IMR-90 (cell line): ENCODE measurements around the gene CD24. TPM values are rescaled to one million over a fixed set of nuclear protein-coding genes. Genes with fewer than 3 reads are reported as not detected.
"Not testable (repeated sequence)": the region's sequence is repeated elsewhere in the genome, so short reads cannot be mapped to it uniquely, and the experiment has no call there.

Experiments
- ATAC-seq: fragments of 200-7000 bp; cut with Tn5 transposase; 2 replicates; pipeline ENCODE4 v1.9.1; 2020; ENCODE audit warnings: low read depth, mild to moderate bottlenecking, moderate library complexity
- BruUV-seq: library from RNA; stranded (reverse); fragments of 400-500 nt; replicated peaks from 2 replicates; lab custom pipeline; 2021; lab: Mats Ljungman, UMichigan
- CTCF ChIA-PET: fragments of 300-600 bp; formaldehyde crosslinking; extraction: SDS; loops from one replicate; lab custom pipeline; 2021; ENCODE audit warnings: antibody characterized with exemption; lab: Yijun Ruan, JAX
- POLR2A ChIA-PET: fragments of 300-600 bp; sonication (Branson Sonifier 250); formaldehyde crosslinking; loops from one replicate; lab custom pipeline; 2022; ENCODE audit warnings: antibody characterized with exemption; ENCODE audit not compliant: unreplicated experiment; lab: Charles Lee
- DNase-seq: peaks from one replicate; pipeline ENCODE4 v3.0.0; 2013
- H2AFZ ChIP-seq: replicated peaks from 2 replicates; pipeline ENCODE3; 2013; ENCODE audit warnings: low read length, mild to moderate bottlenecking; ENCODE audit not compliant: poor library complexity
- H2AK5ac ChIP-seq: 2 replicates; pipeline ENCODE4 v1.6.1; 2013; ENCODE audit warnings: low read depth, low read length, inconsistent platforms
- H2AK9ac ChIP-seq: replicated peaks from 2 replicates; pipeline ENCODE3; 2013; ENCODE audit warnings: mild to moderate bottlenecking, low read depth, low read length, moderate library complexity; ENCODE audit not compliant: poor library complexity
- H2BK120ac ChIP-seq: 2 replicates; pipeline ENCODE4 v1.6.1; 2013; ENCODE audit warnings: low read depth, low read length, inconsistent platforms
- H2BK15ac ChIP-seq: 3 replicates; pipeline ENCODE4 v1.6.1; 2013; ENCODE audit warnings: low read depth, low read length, inconsistent platforms
- H2BK20ac ChIP-seq: 2 replicates; pipeline ENCODE4 v1.6.1; 2013; ENCODE audit warnings: low read depth, mild to moderate bottlenecking, inconsistent platforms, low read length, moderate library complexity
- H2BK5ac ChIP-seq: 2 replicates; pipeline ENCODE4 v1.6.1; 2013; ENCODE audit warnings: mild to moderate bottlenecking, low read depth, low read length, inconsistent platforms; ENCODE audit not compliant: poor library complexity, severe bottlenecking
- H3K14ac ChIP-seq: replicated peaks from 2 replicates; pipeline ENCODE4 v1.6.1; 2013; ENCODE audit warnings: low read depth, low read length, inconsistent platforms
- H3K18ac ChIP-seq: 2 replicates; pipeline ENCODE4 v1.6.1; 2013; ENCODE audit warnings: low read depth, low read length, control low read depth
- H3K23ac ChIP-seq: 2 replicates; pipeline ENCODE4 v1.6.1; 2013; ENCODE audit warnings: low read depth, low read length, inconsistent platforms
- H3K27ac ChIP-seq: 2 replicates; pipeline ENCODE4 v1.5.1; 2013; ENCODE audit warnings: mild to moderate bottlenecking, control low read depth, low read length; ENCODE audit not compliant: insufficient read depth
- H3K27me3 ChIP-seq: 2 replicates; pipeline ENCODE4 v1.6.1; 2013; ENCODE audit warnings: low read length; ENCODE audit not compliant: control insufficient read depth, insufficient read depth
- H3K36me3 ChIP-seq: 2 replicates; pipeline ENCODE4 v1.6.1; 2013; ENCODE audit warnings: low read length, mixed read lengths; ENCODE audit not compliant: control insufficient read depth, insufficient read depth
- H3K4ac ChIP-seq: 2 replicates; pipeline ENCODE4 v1.6.1; 2013; ENCODE audit warnings: low read depth, low read length, inconsistent platforms
- H3K4me1 ChIP-seq: 2 replicates; pipeline ENCODE4 v1.6.1; 2013; ENCODE audit warnings: low read length, mixed read lengths; ENCODE audit not compliant: control insufficient read depth, insufficient read depth
- H3K4me2 ChIP-seq: 2 replicates; pipeline ENCODE4 v1.6.1; 2013; ENCODE audit warnings: low read depth, mild to moderate bottlenecking, control low read depth, low read length, moderate library complexity
- H3K4me3 ChIP-seq: 2 replicates; pipeline ENCODE4 v1.5.1; 2013; ENCODE audit warnings: low read depth, mild to moderate bottlenecking, control low read depth, low read length, moderate library complexity; ENCODE audit not compliant: insufficient read depth
- H3K56ac ChIP-seq: 2 replicates; pipeline ENCODE4 v1.6.1; 2013; ENCODE audit warnings: low read length, inconsistent platforms; ENCODE audit not compliant: insufficient read depth; ENCODE audit errors: extremely low read depth
- H3K79me1 ChIP-seq, 2 experiments: 2 replicates each; pipeline ENCODE4 v1.6.1; 2013; ENCODE audit warnings: low read length in 2 of 2, inconsistent platforms in 1 of 2, low read depth in 1 of 2
- H3K9ac ChIP-seq: 2 replicates; pipeline ENCODE4 v1.6.1; 2013; ENCODE audit warnings: low read depth, low read length, control low read depth
- H3K9me1 ChIP-seq: 2 replicates; pipeline ENCODE4 v1.6.1; 2013; ENCODE audit warnings: low read length, inconsistent platforms; ENCODE audit not compliant: insufficient read depth
- H3K9me3 ChIP-seq: 2 replicates; pipeline ENCODE4 v1.6.1; 2013; ENCODE audit warnings: low read length; ENCODE audit not compliant: control insufficient read depth, insufficient read depth
- H4K20me1 ChIP-seq: 2 replicates; pipeline ENCODE4 v1.6.1; 2013; ENCODE audit warnings: low read length, inconsistent platforms; ENCODE audit not compliant: insufficient read depth
- H4K5ac ChIP-seq: 2 replicates; pipeline ENCODE4 v1.6.1; 2013; ENCODE audit warnings: mild to moderate bottlenecking, low read depth, low read length, control low read depth
- H4K8ac ChIP-seq, 2 experiments: 2 replicates each; pipeline ENCODE4 v1.6.1; 2013; ENCODE audit warnings: low read depth in 2 of 2, low read length in 2 of 2, control low read depth in 1 of 2, inconsistent platforms in 1 of 2
- H4K91ac ChIP-seq: 2 replicates; pipeline ENCODE4 v1.6.1; 2013; ENCODE audit warnings: low read depth, low read length, inconsistent platforms; ENCODE audit not compliant: insufficient read depth
- WGBS, 2 experiments: methylation state at CpG; one replicate each; pipeline versions ENCODE4 v1.1.5 to v1.1.7; 2013; ENCODE audit warnings: missing lambda C conversion rate in 2 of 2; ENCODE audit not compliant: insufficient read length in 1 of 2; ENCODE audit errors: extremely low coverage in 2 of 2; 5-methylcytosine and 5-hydroxymethylcytosine counted together
- dilution Hi-C: fragments of 300-500 bp; cut with HindIII; formaldehyde crosslinking; loops from one replicate; pipeline ENCODE4 v1.14.3; 2018; ENCODE audit warnings: low sequenced_read_pairs; ENCODE audit not compliant: unreplicated experiment
- in situ Hi-C: fragments of 300-500 bp; cut with MboI; formaldehyde crosslinking; loops from 3 replicates; pipeline ENCODE4 v1.14.3; 2019; ENCODE audit warnings: low sequenced_read_pairs, inconsistent platforms, mixed read lengths
- intact Hi-C: fragments of 100-400 bp; cut with micrococcal nuclease; formaldehyde crosslinking; loops from 2 replicates; pipeline ENCODE4 v1.10.0; 2022
- polyA plus RNA-seq, 3 experiments: library from polyadenylated mRNA; depleted of rRNA; stranded (reverse); fragments of >200 nt; gene quantifications; 2 replicates each; pipeline ENCODE4 v1.2.3, GENCODE V29; 2012; ENCODE audit warnings: low replicate concordance in 1 of 3
- total RNA-seq: library from RNA; depleted of rRNA; stranded (reverse); fragments of >200 nt; gene quantifications from 2 replicates; pipeline ENCODE4 v1.2.3, GENCODE V29; 2012

CD24 gene
- total and polyA plus RNA-seq, 2 of the 4 experiments (the other 2 are of a cell fraction): 0.07 to 0.18 TPM

DNA sequence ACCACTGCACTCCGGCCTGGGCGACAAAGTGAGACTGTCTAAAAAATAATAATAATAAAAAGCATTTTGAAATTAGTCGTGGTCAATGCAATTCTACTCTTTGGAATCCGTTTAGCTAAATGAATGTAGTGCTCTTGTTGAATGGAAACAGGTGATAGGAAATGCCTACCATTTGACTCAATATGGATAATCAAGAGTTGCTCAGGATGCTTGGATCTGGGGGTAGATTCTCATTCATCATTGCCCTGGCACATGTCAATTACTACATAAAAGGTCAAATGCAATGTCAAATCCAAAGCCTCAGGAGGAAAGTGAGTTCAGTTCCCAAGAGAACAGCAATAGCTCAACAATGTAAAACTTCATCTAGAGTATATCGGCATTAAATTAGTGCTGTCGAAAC lies 3.8 kb downstream of the CD24 start:
- intact Hi-C loops, in situ Hi-C loops: not testable (repeated sequence)

More for the DNA sequence above, 3.8 kb downstream of the CD24 start:
- H3K18ac ChIP-seq, H2BK120ac ChIP-seq, H3K4ac ChIP-seq, DNase-seq, CTCF ChIA-PET, H3K4me1 ChIP-seq, H3K4me3 ChIP-seq, H2AFZ ChIP-seq, H3K56ac ChIP-seq, BruUV-seq, H3K9ac ChIP-seq, H4K8ac ChIP-seq, H3K79me1 ChIP-seq, H3K4me2 ChIP-seq, H4K20me1 ChIP-seq, H2BK20ac ChIP-seq, H3K36me3 ChIP-seq, POLR2A ChIA-PET, H3K27ac ChIP-seq, H3K23ac ChIP-seq, H3K14ac ChIP-seq, ATAC-seq, H4K91ac ChIP-seq, H2AK9ac ChIP-seq, H2AK5ac ChIP-seq, H2BK15ac ChIP-seq, H4K5ac ChIP-seq, H2BK5ac ChIP-seq, H3K9me1 ChIP-seq, H3K9me3 ChIP-seq: not testable (repeated sequence)
- dilution Hi-C loops: loop anchor here (25.0 kb wide), 1 partner anchor 508 kb away; no protein-coding TSS in a partner anchor
- peaks cover 38% of the 10 kb centered on the region for H3K27me3 ChIP-seq
- WGBS, 2 experiments: no CpG with 5 or more reads among the region's 6 CpGs
